Astrocyte of the spinal cord (primary cell): ENCODE data around the gene ITIH4.
"Not testable (repeated sequence)": the region's sequence is repeated elsewhere in the genome, so short reads cannot be mapped to it uniquely, and the experiment has no call there.

Experiments used
- DNase-seq: peaks from one replicate; pipeline ENCODE4 v3.0.0; 2011; ENCODE audit warnings: low read depth, low spot score
- H3K4me3 ChIP-seq: 2 replicates; pipeline ENCODE4 v1.5.1; 2011; ENCODE audit warnings: low read depth, mild to moderate bottlenecking, low read length, moderate library complexity
- in situ Hi-C: cut with HindIII; loops from 2 replicates; pipeline ENCODE4 v1.10.0; 2017; ENCODE audit warnings: low sequenced_read_pairs
- TF ChIP-seq, protein P1 (sequence below): IDR thresholded peaks from 2 replicates; pipeline ENCODE4 v1.5.1; 2012; ENCODE audit warnings: low read depth, mild to moderate bottlenecking, low read length, inconsistent platforms

The ITIH4 gene

DNA sequence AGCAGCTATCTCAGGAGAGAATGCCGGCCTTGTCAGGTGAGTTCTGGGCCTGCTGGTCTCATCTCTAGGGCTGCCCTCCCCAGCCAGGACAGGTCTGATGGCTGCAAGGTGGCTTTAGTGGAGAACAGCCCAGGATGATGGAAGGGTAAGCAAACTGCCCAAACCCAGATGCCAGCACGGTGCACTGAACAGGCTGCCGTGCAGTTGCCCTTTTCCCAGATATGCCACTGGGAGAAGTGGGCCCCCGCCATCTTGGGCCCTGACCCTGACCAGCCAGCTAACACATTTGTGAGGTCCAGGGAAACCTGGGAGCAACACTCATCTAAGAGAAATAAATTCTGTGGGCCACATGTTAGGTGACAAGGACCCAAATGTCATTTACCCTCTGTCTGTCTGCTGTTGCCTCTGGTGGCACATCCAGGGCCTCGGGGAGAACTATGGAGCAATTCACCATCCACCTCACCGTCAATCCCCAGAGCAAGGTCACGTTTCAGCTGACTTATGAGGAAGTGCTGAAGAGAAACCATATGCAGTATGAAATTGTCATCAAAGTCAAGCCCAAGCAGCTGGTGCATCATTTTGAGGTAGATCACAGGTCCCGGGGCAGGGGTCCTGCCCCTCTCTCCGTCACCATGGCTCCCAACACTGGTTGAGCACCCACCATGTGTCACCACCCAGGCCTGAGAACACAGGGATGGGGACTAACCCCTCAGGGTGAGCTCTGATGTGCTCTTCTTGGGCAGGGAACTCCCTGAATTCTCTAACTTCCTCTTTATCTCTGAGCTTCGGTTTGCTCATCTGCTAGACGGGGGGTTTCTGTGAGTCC, 51.2 kb downstream of the ITIH4 start:
- H3K4me3 ChIP-seq, result no peak overlapping the region
- TF ChIP-seq, protein P1, sequence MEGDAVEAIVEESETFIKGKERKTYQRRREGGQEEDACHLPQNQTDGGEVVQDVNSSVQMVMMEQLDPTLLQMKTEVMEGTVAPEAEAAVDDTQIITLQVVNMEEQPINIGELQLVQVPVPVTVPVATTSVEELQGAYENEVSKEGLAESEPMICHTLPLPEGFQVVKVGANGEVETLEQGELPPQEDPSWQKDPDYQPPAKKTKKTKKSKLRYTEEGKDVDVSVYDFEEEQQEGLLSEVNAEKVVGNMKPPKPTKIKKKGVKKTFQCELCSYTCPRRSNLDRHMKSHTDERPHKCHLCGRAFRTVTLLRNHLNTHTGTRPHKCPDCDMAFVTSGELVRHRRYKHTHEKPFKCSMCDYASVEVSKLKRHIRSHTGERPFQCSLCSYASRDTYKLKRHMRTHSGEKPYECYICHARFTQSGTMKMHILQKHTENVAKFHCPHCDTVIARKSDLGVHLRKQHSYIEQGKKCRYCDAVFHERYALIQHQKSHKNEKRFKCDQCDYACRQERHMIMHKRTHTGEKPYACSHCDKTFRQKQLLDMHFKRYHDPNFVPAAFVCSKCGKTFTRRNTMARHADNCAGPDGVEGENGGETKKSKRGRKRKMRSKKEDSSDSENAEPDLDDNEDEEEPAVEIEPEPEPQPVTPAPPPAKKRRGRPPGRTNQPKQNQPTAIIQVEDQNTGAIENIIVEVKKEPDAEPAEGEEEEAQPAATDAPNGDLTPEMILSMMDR, result no peak
- in situ Hi-C loops, result no loop called here
- no peak for DNase-seq

- no peak for DNase-seq
- no peak overlapping the region for H3K4me3 ChIP-seq
- in situ Hi-C loops, result no loop called here
- TF ChIP-seq, protein P1, result no peak
Observed at GRCh38 chr3:52777959-52778805, 52.3 kb downstream of the ITIH4 start.

DNA sequence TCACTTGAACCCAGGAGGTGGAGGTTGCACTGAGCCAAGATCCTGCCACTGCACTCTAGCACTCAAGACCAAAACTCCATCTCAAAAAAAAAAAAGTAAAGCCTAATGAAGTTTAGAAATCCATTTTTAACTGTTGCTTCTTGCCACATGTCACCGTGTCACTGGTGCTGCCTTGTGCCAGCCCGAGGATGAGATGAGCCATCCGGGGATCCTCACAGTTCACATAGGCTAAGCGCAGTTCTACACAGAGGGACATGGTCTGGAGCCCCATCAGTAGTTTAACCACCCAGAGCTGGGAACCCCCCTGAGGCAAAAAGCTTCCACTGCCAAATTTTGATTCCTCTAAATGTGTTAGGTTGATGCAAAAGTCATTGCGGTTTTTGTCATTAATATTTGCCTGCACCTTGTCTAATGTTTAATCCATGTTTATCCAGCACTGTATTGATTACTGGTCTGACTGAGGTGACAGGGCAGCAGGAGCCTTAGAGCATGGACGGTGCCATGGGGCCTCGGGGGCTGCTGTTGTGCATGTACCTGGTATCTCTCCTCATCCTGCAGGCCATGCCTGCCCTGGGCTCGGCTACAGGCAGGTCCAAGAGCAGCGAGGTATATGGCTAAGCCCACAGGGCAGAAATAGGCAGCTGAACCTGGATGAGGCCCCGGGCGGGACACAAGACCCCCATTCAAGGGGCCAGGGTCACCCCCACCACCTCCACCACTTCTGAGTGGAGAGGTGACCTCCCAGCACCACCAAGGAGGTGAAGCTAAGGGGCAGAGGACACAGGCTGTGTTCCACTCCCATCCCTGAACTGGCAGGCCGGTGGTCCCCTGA, 53.1 kb downstream of the ITIH4 start, which contains the start of gene ITIH1:
Gene ITIH1, plus strand, starts transcription at position 473 of the 832 bp plus-strand sequence. Its CDS starts 17 bp downstream, at position 490.
- H3K4me3 ChIP-seq, result no peak within 1 kb of the TSS
- in situ Hi-C loops, result no loop called here
- TF ChIP-seq, protein P1, result no peak
- DNase-seq, result no peak

- DNase-seq, in situ Hi-C loops, H3K4me3 ChIP-seq: not testable (repeated sequence)
Observed at GRCh38 chr3:52776486-52776885, 54.0 kb downstream of the ITIH4 start.

DNA sequence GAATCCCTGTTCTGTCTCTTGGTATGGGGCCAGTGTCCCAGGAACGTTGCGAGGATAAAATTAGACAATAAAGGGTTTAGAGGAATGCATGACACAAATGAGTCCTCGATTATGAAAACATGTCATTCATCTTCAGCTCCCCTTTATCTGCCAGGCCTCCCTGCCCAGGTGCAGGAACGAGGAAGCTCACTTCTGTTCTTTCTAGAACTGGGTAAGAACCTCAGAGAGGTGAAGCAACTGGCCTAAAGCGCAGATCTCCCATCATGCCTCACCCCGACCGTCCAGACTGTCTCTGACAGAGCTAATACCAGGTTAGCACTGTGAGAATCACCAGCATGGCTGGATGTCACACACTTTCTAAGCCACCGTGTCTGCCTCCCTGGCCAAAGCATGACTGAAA, 54.6 kb downstream of the ITIH4 start:
- H3K4me3 ChIP-seq, result no peak overlapping the region
- in situ Hi-C loops, result no loop called here

GRCh38 chr3:52774901-52775864, 55.3 kb downstream of the ITIH4 start:
- in situ Hi-C loops, result no loop called here
- no peak overlapping the region for H3K4me3 ChIP-seq
- no peak for DNase-seq
- TF ChIP-seq, protein P1, result no peak

More for the DNA sequence above, 54.6 kb downstream of the ITIH4 start:
- TF ChIP-seq, protein P1, result no peak
- DNase-seq, result no peak
